ENCODE measurements around the gene OR2AE1.
A peak's percentile ranks its signal among the peaks of the same experiment; 100 is the strongest.

The OR2AE1 gene

GRCh38 chr7:99876933-99877332, at the start of gene OR2AE1:
Gene OR2AE1 (minus strand): TSS chr7:99877033. CDS start chr7:99877033, 0 bp downstream.
- no peak for TF ChIP-seq CTCF (IDR thresholded peaks at IDR 0.05; ENCODE audit: unreplicated experiment in 3 of 3)
- no peaks in the 10 kb centered on the region for H3K36me3 Mint-ChIP-seq (ENCODE audit: low read depth)
- no peak within 1 kb of the TSS for H3K4me3 Mint-ChIP-seq
- H3K27me3 Mint-ChIP-seq (ENCODE audit: low read depth): peaks cover 15% of the 10 kb centered on the region
- no peaks in the 10 kb centered on the region for H3K4me1 Mint-ChIP-seq
- H3K27ac Mint-ChIP-seq: no peak within 1 kb of the TSS
- peaks cover 3% of the 10 kb centered on the region for H3K9me3 Mint-ChIP-seq

- Mint-ChIP-seq H3K4me1 (peaks cover 25% of the 10 kb centered on the region), H3K4me3 (no peak overlapping the region), H3K27ac (no peak overlapping the region), H3K36me3 (ENCODE audit: low read depth) (no peaks in the 10 kb centered on the region), H3K9me3 (peaks cover 9% of the 10 kb centered on the region), H3K27me3 (ENCODE audit: low read depth) (peaks cover 9% of the 10 kb centered on the region)
- TF ChIP-seq CTCF (IDR thresholded peaks at IDR 0.05; ENCODE audit: unreplicated experiment in 3 of 3): no peak
Measured at GRCh38 chr7:99926321-99926720, 49.5 kb upstream of the OR2AE1 start.

DNA sequence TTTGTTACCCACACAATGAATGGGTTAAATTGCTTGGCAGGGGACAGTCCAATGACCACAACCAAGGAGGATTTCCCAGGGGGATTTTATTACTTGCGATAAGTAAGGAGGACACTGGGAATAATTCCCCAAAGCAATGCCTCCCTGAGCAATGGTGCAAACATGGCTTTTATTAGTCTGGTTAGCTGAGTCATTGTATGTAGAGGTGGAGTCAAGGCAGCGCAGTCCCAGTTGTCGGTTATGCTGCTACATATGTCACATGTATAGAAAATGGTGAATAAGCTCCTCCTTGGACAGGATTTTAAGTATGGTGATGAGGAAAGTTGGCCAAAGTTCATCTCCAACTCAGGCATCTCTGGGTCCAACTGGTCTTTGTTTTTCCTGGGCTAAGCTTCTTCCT, 46.4 kb upstream of the OR2AE1 start:
- Mint-ChIP-seq H3K27me3 (ENCODE audit: low read depth) (peaks cover 4% of the 10 kb centered on the region), H3K27ac (no peak overlapping the region), H3K9me3 (peaks cover 25% of the 10 kb centered on the region), H3K36me3 (ENCODE audit: low read depth) (no peaks in the 10 kb centered on the region), H3K4me3 (no peak overlapping the region), H3K4me1 (peaks cover 7% of the 10 kb centered on the region)
- no peak for TF ChIP-seq CTCF (IDR thresholded peaks at IDR 0.05; ENCODE audit: unreplicated experiment in 3 of 3)

GRCh38 chr7:99920149-99920548, 43.3 kb upstream of the OR2AE1 start:
- peaks cover 27% of the 10 kb centered on the region for H3K9me3 Mint-ChIP-seq
- peak overlapping the region in 2 of 3 experiments; percentile 91 to 97 for H3K27ac Mint-ChIP-seq
- no peak for TF ChIP-seq CTCF (IDR thresholded peaks at IDR 0.05; ENCODE audit: unreplicated experiment in 3 of 3)
- peaks cover 13% of the 10 kb centered on the region for H3K27me3 Mint-ChIP-seq (ENCODE audit: low read depth)
- H3K4me3 Mint-ChIP-seq: peak overlapping the region; percentile 82 to 90 (median 88)
- H3K4me1 Mint-ChIP-seq: no peaks in the 10 kb centered on the region
- no peaks in the 10 kb centered on the region for H3K36me3 Mint-ChIP-seq (ENCODE audit: low read depth)

GRCh38 chr7:99919814-99920112, 42.9 kb upstream of the OR2AE1 start:
- peaks cover 17% of the 10 kb centered on the region for H3K27me3 Mint-ChIP-seq (ENCODE audit: low read depth)
- no peaks in the 10 kb centered on the region for H3K36me3 Mint-ChIP-seq (ENCODE audit: low read depth)
- H3K9me3 Mint-ChIP-seq: peaks cover 27% of the 10 kb centered on the region
- peak overlapping the region; percentile 73 to 97 (median 91) for H3K27ac Mint-ChIP-seq
- TF ChIP-seq CTCF (IDR thresholded peaks at IDR 0.05; ENCODE audit: unreplicated experiment in 3 of 3): no peak
- peak overlapping the region; percentile 82 to 90 (median 88) for H3K4me3 Mint-ChIP-seq
- H3K4me1 Mint-ChIP-seq: no peaks in the 10 kb centered on the region

DNA sequence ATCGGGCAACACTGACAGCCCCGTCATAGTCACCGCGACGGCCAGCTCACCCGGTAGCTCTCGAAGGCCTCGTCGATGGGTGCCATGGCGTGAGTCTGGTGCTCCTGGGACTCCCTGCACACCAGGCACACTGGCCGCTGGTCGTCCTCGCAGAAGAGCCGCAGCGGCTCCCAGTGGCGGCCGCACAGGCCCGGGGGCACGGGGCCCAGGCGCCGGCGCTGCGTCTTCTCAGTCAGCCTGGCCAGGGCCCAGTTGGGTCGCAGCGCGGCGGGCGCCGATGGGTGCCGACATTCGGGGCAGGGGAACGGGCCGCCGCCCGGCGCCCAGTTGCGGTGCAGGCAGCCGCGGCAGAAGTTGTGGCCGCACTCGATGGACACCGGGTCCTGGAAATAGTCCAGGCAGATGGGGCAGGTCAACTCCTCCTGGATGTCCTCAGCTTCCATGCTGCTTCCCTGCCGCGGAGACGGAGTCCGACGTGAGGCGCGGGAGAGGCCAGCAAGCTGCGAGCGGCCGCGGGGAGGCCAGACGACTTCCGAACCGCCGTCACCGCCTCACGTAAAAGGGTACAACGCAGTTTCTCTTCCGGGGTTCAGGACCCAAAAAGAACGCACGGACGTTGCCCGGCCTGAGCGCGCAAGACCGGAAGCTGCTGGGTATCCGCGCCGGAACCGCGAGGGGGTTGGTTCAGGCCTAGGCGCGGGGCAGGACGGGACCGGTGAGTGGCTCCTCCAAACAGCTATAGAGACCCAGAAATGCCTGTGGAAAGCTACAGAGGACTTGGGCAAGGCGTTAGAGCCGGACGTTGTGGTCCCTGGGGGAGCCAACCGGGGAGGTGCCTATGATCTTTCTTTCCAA, 42.4 kb upstream of the OR2AE1 start, which contains the start of gene TRIM4:
Gene TRIM4, minus strand, starts transcription at position 572 of the 855 bp plus-strand sequence. Its CDS starts 129 bp downstream, at position 443.
- peak within 1 kb of the TSS; percentile 73 to 97 (median 91) for H3K27ac Mint-ChIP-seq
- peak within 1 kb of the TSS; percentile 82 to 90 (median 88) for H3K4me3 Mint-ChIP-seq
- no peak for TF ChIP-seq CTCF (IDR thresholded peaks at IDR 0.05; ENCODE audit: unreplicated experiment in 3 of 3)
- H3K27me3 Mint-ChIP-seq (ENCODE audit: low read depth): peaks cover 21% of the 10 kb centered on the region
- peaks cover 27% of the 10 kb centered on the region for H3K9me3 Mint-ChIP-seq
- no peaks in the 10 kb centered on the region for H3K36me3 Mint-ChIP-seq (ENCODE audit: low read depth)
- H3K4me1 Mint-ChIP-seq: no peaks in the 10 kb centered on the region
